Activated CD4-positive, alpha-beta T cell treated with anti-CD3 and anti-CD28 coated beads, Interleukin-2, amount 50 U/mL, for 1 hour (primary cell): ENCODE measurements around the gene CCDC69.
"Not testable (repeated sequence)": the region's sequence is repeated elsewhere in the genome, so short reads cannot be mapped to it uniquely, and the experiment has no call there.

Experiments used
- DNase-seq: peaks from one replicate; pipeline ENCODE4 v3.0.0-alpha.2; 2020

Gene CCDC69

DNA sequence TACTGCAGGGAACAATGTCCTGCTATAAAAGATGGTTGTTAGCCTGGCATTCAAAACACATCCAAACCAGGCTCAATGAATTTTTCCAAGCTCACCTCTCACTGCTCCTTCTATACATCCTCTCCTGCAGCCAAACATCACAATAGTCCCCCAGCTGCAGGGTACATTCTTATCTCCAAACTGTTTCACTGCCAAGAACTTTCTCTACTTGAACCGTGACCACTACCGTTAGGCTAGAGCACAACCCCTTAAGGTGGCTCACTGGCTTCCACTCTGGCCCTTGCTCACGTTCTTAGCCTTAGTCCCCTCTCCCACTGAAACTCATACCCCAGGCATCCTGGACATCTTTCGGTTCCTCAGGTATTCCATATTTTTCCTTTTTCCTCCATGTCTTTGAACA lies 37.4 kb downstream of the CCDC69 start:
- DNase-seq = no peak

- DNase-seq = no peak
These were observed 37.8 kb downstream of the CCDC69 start for GRCh38 chr5:151186052-151186451.

DNA sequence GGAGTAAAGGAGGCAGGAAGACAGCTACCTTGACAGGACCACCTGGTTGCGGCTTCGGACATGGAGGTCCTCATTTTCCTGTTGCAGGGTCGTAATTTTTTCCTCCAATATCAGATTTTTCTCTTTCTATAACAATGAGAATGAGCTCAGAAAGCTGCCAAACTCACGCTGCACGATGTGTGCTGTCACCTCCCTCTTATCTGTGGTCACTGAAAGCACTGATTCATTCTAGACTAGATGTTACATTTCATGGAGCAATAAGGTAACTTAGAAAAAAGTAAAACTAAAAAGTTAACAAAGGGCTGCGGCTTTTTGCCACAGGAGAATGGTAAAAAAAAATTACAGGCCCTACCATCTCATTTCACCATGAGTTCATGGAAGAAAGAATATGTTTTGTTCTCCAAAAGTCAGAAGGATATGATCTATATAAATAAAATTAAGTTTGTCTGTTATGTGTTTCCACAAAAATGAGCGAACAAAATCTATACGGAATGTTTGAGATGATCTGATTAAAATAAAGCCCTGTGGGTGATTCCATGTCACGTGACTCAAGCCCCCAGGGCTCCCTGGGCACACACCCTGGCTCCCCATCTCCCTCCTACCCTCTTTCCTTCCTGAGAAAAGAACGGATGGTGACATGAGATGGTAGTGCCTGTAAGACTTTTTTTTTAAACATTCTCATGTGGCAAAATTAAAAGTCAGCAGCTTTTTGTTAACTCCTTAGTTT lies 39.4 kb downstream of the CCDC69 start:
- DNase-seq = no peak

- no peak for DNase-seq
These were observed 40.2 kb downstream of the CCDC69 start for GRCh38 chr5:151183456-151184245.

GRCh38 chr5:151182976-151183375 lies 40.9 kb downstream of the CCDC69 start:
- no peak for DNase-seq

GRCh38 chr5:151182524-151182900 lies 41.4 kb downstream of the CCDC69 start:
- no peak for DNase-seq

DNA sequence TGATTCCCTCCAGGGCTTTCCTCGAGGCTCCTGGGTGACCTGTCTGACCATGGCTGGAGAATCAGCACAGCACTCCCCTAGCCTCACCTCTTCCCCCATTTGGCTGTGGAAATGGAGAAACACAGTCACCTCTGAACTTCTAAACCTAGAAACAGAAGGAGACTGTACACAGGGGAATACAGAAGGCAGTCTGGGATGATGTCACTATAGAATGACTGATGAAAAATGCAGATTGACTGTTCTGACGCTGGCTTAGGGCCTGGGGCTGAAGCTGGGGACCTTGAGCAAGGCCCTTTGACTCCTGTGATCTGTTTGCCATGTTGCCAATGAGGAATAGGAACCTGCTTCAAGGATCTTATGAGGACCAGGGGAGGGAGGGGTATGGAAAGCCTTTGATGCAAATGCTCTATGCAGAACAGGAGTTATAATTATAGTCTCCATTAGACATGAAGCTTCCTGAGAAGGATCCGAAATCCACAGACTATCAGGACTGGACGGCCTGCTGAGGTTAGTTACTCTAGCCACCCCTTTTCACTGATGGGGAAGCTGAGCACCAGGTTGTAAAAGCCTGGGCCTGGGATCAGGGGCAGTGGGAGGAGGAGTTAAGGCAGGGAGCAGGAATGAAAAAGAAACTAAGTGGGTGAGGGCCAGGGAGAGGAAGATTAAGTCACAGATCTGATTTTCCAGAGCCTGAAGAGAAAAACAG lies 41.9 kb downstream of the CCDC69 start:
- DNase-seq = no peak

- DNase-seq = no peak
These were observed 43.6 kb downstream of the CCDC69 start for GRCh38 chr5:151180291-151180690.

- DNase-seq = no peak
These were observed 44.4 kb downstream of the CCDC69 start for GRCh38 chr5:151179489-151179840.

DNA sequence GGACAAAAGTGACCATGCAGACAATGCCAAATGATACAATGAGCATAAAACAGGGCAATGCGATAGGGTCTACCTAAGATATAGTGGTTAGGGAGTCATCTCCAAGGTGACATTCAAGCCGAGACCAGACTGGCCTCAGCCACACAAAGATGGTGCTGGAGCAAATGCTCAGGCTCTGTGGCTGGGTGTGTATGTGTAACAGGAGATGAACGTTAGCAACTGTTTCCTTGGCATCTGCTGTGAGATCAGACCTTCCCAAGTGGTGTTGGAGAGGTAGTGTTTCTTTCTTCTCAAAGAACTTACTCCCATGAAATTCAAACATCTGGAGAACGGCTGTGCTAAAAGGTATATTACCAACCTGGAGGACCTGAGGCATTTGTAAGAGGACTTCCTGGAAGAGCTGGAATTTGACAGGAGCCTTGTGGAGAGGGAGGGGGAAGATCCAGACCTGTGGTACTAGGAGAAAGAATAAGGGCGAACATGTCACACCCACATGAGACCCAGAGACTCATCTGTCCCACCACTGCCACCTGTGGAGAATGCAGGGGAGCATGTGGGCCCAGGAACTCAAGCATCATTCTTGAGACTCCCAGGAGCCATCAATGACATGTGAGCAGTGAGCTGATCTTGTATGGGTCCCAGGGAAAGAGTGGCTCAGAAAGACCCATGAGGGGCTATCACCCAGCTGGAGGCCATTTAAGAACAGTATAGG lies 45.0 kb downstream of the CCDC69 start:
- no peak for DNase-seq

- no peak for DNase-seq
These were observed 45.5 kb downstream of the CCDC69 start for GRCh38 chr5:151178372-151178771.

- DNase-seq = not testable (repeated sequence)
These were observed 47.6 kb downstream of the CCDC69 start for GRCh38 chr5:151176268-151176667.

DNA sequence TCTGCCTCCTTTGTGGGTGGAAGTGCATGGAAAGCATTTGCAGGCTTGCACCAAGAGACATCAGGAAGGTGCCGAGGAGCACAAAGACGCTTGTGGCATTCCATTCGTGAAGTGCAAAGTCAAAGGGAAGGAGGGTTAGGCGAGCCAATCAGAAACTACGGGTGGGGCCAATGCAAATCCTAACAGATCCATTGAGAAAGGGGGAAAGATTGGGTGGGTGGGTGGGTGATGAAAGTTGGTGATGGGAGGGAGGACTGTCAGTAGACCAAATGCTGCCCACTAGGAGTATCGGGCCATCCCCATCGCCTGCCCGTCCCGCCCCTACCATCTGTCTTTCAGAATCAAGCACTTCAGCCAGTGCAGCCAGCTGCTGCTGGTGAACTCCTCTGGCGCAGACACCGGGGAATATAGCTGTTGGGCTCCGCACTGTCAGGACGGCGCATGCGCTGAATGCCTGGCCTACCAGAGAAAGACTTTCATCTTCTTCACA lies 49.2 kb downstream of the CCDC69 start:
- DNase-seq = no peak

- no peak for DNase-seq
These were observed 49.9 kb downstream of the CCDC69 start for GRCh38 chr5:151173711-151174611.

- no peak for DNase-seq
These were observed 52.4 kb downstream of the CCDC69 start for GRCh38 chr5:151171529-151171928.

GRCh38 chr5:151168602-151169344 lies 55.1 kb downstream of the CCDC69 start:
- DNase-seq = no peak

DNA sequence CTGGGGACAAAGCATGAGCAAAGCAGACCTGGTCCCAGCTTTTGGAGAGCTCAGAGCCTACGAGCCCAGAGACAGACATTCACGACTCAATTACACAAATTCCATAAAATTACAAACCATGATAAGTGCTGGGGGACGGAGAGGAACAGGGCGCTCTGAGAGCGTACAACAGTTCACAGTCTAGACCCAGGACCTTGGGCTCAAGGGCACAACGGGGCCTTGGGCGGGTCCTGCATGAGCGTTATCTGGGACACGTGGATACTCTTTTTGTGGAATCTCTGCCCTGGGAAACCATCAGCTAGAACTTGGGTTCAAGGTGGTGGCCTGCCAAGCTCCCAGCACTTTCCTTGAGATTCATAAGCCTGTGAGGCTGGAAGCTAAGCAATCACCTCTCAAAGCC lies 56.9 kb downstream of the CCDC69 start:
- no peak for DNase-seq

- peak; percentile 81 for DNase-seq
These were observed 59.1 kb downstream of the CCDC69 start for GRCh38 chr5:151164687-151165392.

GRCh38 chr5:151162776-151163175 lies 61.1 kb downstream of the CCDC69 start:
- no peak for DNase-seq

GRCh38 chr5:151159649-151160373 lies 64.1 kb downstream of the CCDC69 start:
- DNase-seq = no peak
